WTC11 (cell line): ENCODE measurements around the gene PFDN2.

ENCODE experiments used
- AR ChIP-seq: fragments of 250-450 bp; sonication (Bioruptor Pico); IDR thresholded peaks from 2 replicates; pipeline ENCODE4 v1.9.0; 2021; ENCODE audit warnings: mild to moderate bottlenecking
- ATF1 ChIP-seq: sonication (generic); formaldehyde crosslinking; IDR thresholded peaks from 2 replicates; pipeline ENCODE4 v1.8.1; 2023; ENCODE audit warnings: mild to moderate bottlenecking, moderate library complexity, missing genetic modification reagents
- CBFB ChIP-seq: sonication (generic); formaldehyde crosslinking; IDR thresholded peaks from 2 replicates; pipeline ENCODE4 v1.8.1; 2022; ENCODE audit warnings: mild to moderate bottlenecking, low read depth, missing genetic modification reagents
- CREB1 ChIP-seq: sonication (generic); formaldehyde crosslinking; IDR thresholded peaks from 2 replicates; pipeline ENCODE4 v1.8.0; 2023; ENCODE audit warnings: mild to moderate bottlenecking, missing genetic modification reagents
- CTCF ChIP-seq: fragments of 200-600 bp; IDR thresholded peaks from 2 replicates; pipeline ENCODE4 v1.8.0; 2022; ENCODE audit warnings: antibody characterized with exemption
- E2F4 ChIP-seq: sonication (generic); formaldehyde crosslinking; IDR thresholded peaks from 2 replicates; pipeline ENCODE4 v1.8.1; 2022; ENCODE audit warnings: low read depth, mild to moderate bottlenecking, moderate library complexity, missing genetic modification reagents, borderline replicate concordance
- ETV6 ChIP-seq: sonication (generic); formaldehyde crosslinking; IDR thresholded peaks from 2 replicates; pipeline ENCODE4 v1.8.1; 2022; ENCODE audit warnings: mild to moderate bottlenecking, missing genetic modification reagents
- FOXK1 ChIP-seq: sonication (generic); formaldehyde crosslinking; IDR thresholded peaks from 2 replicates; pipeline ENCODE4 v1.8.0; 2022; ENCODE audit warnings: mild to moderate bottlenecking, moderate library complexity, missing genetic modification reagents
- NR3C1 ChIP-seq: sonication (generic); formaldehyde crosslinking; conservative IDR thresholded peaks from 2 replicates; pipeline ENCODE4 v1.8.1; 2023; ENCODE audit warnings: low read depth, mild to moderate bottlenecking, missing genetic modification reagents
- OVOL2 ChIP-seq: fragments of 250-450 bp; sonication (Bioruptor Pico); IDR thresholded peaks from 2 replicates; pipeline ENCODE4 v1.9.0; 2021; ENCODE audit warnings: mild to moderate bottlenecking, borderline replicate concordance
- PRDM15 ChIP-seq: sonication (generic); formaldehyde crosslinking; IDR thresholded peaks from 2 replicates; pipeline ENCODE4 v1.8.0; 2022; ENCODE audit warnings: missing genetic modification reagents
- SMAD4 ChIP-seq: sonication (generic); formaldehyde crosslinking; IDR thresholded peaks from 2 replicates; pipeline ENCODE4 v1.8.0; 2022; ENCODE audit warnings: mild to moderate bottlenecking, missing genetic modification reagents
- TEAD1 ChIP-seq: sonication (generic); formaldehyde crosslinking; IDR thresholded peaks from 2 replicates; pipeline ENCODE4 v1.8.0; 2022; ENCODE audit warnings: mild to moderate bottlenecking, missing genetic modification reagents
- ZBTB43 ChIP-seq: sonication (generic); formaldehyde crosslinking; IDR thresholded peaks from 2 replicates; pipeline ENCODE4 v1.8.1; 2023; ENCODE audit warnings: mild to moderate bottlenecking, missing genetic modification reagents

GRCh38 chr1:161128591-161129420 lies 11.0 kb upstream of the PFDN2 start:
- TF ChIP-seq SMAD4 (no peak), CTCF (no peak), ETV6 (no peak), ZBTB43 (CRISPR knock-in tag) (no peak), OVOL2 (CRISPR knock-in tag) (no peak), E2F4 (CRISPR knock-in tag) (no peak), CBFB (CRISPR knock-in tag) (no peak), PRDM15 (CRISPR knock-in tag) (no peak), TEAD1 (no peak), FOXK1 (CRISPR knock-in tag) (no peak), AR (CRISPR knock-in tag) (no peak), NR3C1 (no peak), CREB1 (CRISPR knock-in tag) (no peak), ATF1 (CRISPR knock-in tag) (no peak)
